GM19324 (cell line): ENCODE measurements around the gene COL18A1.

Experiments used
- ATAC-seq: cut with Tn5 transposase; IDR thresholded peaks from one replicate; pipeline ENCODE4 v1.9.1; 2021; ENCODE audit warnings: mild to moderate bottlenecking, moderate library complexity; ENCODE audit not compliant: unreplicated experiment, low FRiP score

COL18A1 gene

DNA sequence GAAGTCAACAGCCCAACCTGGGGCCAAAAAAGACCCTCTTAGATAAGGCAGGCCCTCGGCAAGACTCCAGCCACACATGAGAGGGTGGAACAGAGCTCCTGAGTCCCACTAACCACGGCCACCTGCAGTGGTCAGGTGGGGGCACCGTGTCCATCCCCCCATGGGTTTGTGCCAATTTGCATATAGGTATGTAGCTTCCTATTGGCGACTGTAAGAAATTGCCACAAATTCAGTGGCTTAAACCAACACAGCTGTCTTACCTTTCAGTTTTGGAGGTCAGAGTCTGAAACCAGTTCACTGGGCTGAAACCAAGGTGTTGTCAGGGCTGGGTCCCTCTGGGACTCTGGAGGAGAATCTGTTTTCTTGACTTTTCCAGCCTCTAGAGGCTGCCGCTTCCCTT lies 59.3 kb downstream of the COL18A1 start:
- no peak for ATAC-seq

DNA sequence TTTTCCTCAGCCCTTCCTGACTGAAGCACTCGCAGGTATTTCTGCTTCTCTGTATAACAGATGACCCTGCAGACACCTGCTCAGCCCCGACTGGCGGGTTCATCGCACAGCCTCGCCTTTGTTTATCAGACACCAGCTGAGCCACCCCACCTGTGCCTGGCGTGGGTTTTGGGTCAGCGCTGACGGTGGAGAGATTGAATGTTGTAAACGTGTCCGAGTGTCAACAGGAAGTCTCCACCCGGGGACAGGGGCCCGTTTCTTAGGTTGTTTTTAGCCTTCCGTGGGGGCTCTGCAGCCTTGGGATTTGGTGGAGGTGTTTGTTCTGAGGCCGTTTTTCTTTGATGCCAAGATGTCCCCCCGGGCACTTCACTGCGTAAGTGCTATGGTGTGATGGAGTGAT lies 60.1 kb downstream of the COL18A1 start:
- no peak for ATAC-seq

DNA sequence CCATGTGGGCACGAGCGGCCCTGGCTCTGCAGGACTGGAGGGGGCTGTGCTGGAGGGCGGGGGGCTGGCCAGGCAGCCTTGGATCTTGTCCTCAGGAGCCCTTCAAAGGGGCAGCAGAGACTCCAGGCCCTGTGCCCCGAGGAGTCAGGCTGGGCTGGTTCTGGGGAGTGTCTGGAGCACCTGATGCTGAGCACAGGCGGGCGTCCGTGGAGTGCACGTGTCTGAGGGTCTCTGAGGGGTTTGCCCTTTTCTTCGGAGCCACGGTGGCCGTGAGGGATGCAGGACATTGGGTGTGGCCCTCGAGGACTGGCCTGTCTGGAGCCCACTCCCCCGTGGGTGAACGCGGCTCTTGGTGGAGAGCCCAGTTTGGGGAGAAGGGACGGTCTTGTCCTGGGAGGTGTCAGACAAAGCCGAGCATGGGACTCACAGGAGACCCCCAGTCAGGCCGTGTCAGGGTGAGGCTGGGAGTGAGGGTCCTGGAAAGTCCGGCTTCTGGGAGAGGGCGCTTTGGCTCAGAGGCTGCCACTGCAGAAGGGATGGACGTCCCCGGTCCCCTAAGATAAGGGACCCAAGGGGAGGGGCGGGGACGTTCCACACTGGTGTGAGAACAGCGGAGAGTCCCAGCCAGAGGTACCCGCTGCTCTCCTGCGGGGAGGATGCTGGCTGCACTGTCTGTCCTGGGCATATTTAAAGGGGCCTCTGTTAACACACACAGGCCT lies 60.8 kb downstream of the COL18A1 start:
- no peak for ATAC-seq

DNA sequence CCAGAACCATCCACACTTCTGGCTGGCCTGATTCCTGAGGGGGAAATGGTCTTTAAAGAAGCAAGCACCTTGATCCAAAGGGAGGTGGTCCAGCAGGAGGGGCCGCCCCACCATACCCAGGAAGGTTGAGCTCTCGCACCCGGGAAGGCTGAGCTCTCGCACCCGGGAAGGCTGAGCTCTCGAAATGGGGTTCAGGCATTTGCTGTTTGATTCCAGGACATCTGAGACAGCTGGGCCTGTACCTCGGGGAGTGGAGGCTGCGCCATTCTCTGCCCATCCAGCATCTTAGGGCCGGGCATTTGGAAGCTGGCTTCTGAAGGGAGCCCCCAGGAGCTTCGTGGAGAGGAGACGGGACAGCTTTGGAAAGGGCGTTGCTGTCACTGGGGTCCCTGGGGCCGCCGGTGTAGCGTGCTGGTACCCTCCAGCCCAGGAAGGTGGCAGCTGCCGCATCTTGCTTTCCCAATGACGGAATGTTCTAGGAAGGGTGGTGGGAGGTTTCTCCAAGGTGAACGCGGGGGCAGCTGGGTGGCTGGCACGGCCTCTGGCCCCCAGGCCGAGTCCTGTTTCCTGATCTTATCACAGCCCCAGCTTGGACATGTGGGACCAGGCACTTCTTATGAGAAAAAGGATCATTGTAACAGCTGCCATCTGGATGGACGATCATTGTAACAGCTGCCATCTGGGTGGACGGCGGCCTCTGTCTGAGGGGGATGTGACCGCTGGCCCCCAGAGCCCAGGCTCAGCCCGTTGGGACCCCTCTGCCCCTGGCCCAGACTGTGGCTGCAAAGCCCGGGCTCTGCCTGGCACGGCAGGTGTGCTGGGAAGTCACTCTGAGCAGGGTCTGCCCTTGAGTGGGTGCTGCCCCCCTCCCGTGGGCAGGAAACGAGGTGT lies 61.6 kb downstream of the COL18A1 start:
- ATAC-seq: no peak

DNA sequence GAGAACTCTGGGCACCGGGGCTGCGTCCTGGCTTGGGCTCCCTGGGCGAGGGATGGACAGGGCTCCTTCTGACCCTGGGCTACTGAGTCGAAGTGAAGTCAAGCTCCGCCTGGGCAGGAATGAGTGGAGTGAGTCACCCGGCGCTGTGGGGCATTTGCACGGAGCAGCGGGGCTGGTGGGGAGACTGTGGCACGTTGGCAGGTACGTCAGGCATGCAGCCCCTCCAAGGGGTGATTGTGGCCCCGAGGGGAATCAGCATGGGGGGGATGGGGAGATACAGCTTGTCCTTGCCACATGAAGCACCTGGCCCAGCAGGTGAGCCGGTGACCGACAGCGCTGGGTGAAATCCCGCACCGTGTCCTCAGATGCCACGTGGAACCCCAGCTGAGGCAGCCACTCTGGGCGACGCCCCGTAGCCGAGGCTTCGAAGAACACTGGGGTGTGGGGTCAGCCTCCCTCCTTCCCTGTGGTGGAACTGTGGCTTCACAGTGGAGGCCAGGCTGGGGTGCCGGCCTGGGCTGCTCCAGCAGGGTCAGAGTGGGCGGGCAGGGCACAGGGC lies 62.3 kb downstream of the COL18A1 start:
- ATAC-seq: no peak

DNA sequence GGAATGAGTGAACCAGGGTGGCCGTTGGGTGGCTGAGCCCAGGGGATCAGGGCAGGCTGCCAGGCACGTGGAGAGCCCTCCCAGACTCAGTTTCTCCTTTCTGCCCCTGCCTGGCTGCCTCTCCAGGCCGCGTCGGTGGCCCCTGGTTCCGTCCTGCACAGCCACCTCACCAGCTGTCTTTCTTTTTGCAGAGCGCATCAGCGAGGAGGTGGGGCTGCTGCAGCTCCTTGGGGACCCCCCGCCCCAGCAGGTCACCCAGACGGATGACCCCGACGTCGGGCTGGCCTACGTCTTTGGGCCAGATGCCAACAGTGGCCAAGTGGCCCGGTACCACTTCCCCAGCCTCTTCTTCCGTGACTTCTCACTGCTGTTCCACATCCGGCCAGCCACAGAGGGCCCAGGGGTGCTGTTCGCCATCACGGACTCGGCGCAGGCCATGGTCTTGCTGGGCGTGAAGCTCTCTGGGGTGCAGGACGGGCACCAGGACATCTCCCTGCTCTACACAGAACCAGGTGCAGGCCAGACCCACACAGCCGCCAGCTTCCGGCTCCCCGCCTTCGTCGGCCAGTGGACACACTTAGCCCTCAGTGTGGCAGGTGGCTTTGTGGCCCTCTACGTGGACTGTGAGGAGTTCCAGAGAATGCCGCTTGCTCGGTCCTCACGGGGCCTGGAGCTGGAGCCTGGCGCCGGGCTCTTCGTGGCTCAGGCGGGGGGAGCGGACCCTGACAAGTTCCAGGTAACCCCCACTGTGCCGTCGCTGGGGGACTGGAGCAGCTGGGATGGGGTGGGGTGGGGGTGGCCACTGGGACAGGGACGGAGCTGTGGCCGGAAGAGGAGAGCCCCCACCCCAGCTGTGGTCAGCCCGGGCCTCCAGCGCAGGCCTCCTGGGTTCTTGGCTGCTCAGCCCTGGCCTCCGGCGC lies 63.3 kb downstream of the COL18A1 start:
- no peak for ATAC-seq

DNA sequence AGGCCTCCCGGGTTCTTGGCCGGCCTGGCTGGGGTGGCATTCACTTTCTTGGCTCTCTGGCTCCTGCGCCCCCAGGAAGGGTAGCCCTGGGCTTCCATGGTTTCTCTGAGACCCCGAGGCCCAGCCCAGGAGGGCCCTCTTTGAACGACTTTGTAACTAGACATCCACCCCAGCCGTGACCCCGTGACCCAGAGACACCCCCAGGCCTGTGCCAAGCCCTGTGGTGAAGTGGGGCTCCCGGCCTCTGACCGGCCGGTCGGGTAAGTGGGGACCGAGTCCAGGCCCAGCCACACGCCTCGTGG lies 64.0 kb downstream of the COL18A1 start:
- no peak for ATAC-seq

DNA sequence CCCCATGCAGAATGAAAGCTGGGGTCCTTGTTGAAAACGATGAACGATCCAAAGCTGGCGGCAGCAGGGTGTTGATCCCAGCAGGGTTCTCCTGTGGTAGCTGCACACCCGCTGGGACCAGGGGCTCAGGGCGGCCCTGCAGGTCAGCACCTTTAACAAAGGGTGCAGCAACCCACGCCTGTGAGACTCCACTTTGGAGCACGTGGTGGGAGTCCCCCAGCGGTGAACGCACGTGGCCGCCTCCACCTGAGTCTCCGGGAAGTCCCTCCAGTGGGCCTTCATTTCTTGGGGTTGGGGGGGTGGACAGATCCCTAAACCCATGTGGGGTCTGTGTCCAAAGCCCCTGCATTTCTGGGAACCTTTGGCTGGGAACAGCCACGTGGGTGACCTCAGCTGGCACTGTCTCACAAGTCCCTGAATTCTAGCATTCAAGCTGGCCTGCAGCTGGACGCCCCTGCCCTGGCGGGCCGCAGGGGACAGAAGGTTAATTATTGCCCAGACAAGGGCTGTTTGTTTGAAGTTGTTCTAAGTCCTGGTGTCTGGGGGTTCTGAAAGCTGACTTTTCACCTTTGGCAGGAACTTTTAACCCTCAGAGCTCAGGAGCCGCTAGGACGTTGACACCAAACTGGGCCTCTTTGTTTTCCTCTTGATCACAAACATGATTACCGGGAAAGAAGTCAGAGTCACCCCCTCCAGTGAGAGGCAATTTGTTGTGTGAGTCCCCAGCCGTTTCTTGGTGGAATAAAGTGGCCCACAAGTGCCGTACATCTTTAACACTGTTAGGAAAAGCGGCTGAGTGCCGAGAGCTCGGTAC lies 64.5 kb downstream of the COL18A1 start:
- no peak for ATAC-seq

DNA sequence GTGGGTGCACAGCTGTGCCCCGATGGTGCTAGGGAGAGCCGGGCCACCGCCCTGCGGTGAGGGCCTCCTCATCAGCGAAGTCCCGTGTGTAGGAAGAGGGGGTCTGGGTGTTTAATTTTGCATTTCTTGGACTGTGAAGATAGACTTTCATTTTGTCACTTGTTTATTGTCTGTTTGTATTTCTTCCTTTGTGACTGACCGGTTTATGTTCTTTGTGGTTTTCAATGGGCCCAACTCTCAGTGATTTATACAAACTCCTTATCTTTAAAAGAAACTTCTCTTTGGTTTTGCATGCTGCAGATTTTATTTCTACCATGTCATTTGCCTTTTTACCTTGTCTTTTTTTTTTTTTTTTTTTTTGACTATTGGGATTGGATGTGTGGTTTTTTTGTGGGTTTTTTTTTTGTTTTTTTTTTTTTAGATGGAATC lies 65.1 kb downstream of the COL18A1 start:
- no peak for ATAC-seq

DNA sequence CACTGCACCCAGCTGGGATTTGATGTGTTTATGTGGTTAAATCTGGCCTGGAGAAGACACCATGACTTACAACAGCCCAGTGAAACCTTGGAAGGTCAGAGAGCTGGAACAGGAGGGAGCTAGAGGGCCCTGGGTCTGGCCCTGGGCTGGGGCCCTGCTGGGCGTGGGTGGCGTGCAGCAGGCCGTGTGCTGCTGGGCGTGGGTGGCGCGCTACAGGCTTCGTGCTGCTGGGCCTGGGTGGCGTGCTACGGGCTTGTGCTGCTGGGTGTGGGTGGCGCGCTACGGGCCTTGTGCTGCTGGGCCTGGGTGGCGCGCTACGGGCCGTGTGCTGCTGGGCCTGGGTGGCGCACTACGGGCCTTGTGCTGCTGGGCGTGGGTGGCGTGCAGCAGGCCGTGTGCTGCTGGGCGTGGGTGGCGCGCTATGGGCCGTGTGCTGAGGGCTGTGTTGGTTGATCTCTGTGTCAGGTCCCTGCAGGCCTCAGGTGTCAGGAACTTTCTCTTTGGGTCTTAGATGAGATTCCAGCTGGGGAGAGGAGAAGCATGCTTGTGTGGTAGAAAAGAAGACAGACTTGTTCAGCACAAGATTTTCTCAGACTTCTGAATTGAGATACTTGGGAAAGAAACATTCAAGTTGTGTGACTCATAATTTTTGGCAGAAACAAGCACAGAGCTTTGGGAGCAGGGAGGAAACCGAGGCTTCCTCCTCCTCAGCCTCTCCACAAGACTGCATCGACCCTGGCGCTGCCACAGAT lies 66.0 kb downstream of the COL18A1 start:
- ATAC-seq: no peak

DNA sequence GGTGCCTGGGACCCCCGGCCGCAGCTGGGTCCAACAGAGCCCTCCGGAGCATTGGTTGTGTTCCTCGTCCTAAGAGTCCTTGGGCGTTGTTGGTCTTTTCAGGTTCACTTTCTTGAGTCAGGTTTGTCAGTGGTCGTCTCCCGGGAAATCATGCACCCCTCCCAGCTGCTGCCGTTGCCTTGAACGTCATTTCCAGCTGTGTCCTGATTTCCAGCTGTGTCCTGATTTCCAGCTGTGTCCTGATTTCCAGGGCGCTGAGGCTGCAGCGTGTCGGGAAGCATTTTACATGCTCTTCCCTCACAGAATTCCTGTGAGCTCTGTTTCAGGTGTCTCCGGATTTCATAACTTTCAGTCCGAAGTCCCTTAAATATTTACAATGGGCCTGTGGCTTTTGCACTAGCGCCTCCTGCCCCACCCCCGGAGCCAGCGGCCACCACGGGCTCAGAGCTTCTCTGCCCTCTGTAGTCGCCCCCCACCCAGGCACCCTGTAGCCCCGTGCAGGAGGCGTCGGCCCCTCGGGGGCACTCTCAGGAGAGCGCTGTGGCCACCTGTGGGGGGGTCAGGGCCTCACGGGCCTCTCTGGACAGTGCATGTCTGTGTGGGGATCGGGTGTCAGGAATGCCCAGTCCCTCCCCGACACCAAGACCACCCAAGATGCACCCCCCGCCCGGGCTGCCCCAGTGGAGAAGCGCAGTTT lies 66.7 kb downstream of the COL18A1 start:
- no peak for ATAC-seq

DNA sequence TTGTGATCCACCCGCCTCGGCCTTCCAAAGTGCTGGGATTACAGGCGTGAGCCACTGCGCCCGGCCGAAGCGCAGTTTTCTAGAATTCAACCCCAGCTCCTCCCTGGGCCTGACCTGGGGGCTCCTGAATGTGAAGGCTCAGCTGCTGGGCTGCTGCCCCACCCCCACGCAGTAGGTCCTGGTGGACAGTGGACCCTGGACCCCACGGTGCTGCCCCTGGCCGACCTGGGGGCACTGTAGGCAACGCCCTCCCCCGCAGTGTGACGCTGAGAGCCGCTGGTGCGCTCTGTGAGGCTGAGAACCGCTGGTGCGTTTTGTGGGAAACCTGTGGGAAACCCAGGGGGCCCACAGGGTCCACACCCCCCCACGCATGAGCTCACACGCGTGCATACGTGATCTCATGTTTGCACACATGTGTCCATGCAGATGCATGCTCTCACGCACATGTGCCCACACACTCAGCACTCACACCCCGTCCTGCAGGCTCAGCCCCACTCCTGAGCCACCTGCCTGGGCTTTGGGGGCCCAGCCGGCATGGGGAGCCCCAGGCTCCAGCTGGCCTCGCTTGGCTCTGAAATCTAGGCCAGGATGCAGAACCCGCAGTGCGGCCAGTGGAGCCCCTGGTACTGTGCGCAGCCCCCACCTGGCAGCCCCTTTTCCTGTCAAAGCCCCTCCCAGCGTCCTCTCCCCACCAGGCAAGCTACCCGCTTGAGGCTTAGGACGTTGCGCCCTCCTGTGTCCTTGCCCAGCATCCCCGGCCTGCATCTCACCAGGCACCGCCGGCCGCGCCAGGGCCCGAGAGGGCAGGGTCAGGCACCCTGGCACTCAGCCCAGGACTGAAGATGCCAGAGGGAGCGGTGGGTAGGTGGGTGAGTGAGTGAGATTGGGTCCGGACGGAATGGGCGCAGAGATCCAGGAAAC lies 67.7 kb downstream of the COL18A1 start:
- no peak for ATAC-seq

DNA sequence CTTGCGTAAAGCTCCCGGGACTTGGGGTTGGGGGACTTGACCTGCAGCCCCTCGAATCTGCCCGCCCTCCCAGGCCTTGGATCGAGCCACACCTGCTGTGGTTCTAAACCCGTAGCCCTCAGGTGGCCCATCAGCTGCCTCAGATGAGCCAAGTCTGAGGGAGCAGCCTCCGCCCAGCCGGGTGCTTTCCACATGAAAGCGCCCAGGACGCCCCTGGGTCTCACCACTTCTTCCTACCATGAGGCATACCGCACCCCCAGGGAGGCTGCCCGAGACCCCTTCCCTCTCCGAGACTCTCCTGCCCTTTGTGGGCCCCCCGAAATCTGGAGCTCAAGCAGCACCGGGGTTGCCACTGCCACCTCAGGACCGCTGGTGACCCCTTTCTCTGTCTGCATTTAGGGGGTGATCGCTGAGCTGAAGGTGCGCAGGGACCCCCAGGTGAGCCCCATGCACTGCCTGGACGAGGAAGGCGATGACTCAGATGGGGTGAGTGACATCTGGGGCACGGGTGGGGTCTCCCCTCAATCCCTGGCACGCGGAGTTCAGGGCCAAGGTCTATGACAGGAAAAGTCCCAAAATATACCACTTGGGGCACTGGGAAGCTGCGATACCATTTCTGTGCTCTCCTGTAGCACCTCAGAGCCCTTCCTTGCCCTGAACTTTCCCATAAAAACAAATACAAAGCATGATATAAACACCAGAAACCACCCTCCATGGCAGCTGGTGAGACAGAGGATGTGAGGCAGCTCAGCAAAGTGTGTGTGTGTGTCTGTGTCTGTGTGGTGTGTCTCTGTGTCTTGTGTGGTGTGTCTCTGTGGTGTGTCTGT lies 68.7 kb downstream of the COL18A1 start:
- ATAC-seq: no peak

DNA sequence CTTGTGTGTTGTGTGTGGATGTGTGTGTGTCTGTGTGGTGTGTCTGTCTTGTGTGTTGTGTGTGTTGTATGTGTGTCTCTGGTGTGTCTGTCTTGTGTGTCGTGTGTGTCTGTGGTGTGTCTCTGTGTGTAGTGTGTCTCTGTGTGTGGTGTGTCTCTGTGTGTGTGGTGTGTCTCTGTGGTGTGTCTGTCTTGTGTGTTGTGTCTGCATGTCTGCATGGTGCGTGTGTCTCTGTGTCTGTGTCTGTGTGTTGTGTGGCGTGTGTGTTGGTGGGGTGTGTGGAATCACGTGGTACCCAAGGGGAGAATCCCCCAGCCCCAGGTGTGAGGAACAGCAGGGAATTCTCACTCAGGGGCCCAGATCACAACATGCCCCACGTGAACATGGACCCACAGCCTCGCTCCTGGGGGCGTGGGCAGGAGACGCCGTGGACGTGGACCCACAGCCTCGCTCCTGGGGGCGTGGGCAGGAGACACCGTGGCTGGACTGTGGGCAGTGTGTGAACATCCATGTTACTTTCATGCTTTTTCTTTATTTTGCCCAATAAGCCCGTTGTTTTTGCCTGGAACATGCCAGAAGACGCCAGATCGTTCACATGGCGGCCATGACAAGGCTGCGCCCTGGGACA lies 69.5 kb downstream of the COL18A1 start:
- ATAC-seq: no peak

DNA sequence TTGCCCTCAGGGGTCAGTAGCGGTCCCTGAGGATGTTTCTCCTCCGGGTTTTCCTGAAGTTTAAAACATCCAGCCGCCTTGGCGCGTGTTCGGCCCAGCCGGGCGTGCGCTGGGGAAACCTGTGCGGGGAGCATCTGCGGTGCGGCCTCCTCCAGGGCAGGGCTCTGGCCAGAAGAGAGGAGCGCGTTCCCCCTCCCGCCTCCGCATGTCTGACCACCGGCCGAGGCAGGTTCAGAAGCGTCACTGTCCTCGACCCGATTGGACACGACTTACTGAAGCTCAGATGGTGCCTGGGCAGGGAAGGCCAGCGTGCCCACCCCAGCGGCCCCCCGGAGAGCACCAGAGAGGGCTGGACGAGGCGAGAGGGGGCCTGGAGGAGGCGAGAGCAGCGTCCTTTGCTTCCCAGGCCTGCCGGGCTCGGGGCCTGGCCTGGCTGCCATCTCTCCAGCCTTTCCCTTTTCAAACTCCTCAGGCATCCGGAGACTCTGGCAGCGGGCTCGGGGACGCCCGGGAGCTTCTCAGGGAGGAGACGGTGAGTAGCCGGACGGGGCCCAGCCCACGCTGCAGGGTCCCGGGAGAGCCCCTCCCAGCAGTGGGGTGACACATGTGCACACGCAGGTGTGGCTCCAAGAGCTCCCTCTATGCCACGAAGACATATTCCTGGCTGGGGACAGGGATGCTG lies 70.2 kb downstream of the COL18A1 start:
- ATAC-seq: no peak
